ENCODE data around the gene DDX25.

- TF ChIP-seq CTCF (IDR thresholded peaks at IDR 0.05) (no peak), POLR2AphosphoS5 (IDR thresholded peaks at IDR 0.05; ENCODE audit: insufficient read depth in 1 of 2, low read depth in 1 of 2) (no peak), POLR2A (IDR thresholded peaks at IDR 0.05) (no peak)
Observed at GRCh38 chr11:125883375-125883774, 20.9 kb upstream of the DDX25 start.

All from vagina (tissue), 2 donors.